HG02610 (cell line): ENCODE measurements around the gene WDR38.
"Not testable (repeated sequence)": the region's sequence is repeated elsewhere in the genome, so short reads cannot be mapped to it uniquely, and the experiment has no call there.

Experiments used
- ATAC-seq: cut with Tn5 transposase; IDR thresholded peaks from one replicate; pipeline ENCODE4 v1.9.1; 2021; ENCODE audit warnings: mild to moderate bottlenecking, moderate library complexity; ENCODE audit not compliant: unreplicated experiment

Gene WDR38

GRCh38 chr9:124831642-124832364, 21.5 kb upstream of the WDR38 start:
- ATAC-seq = no peak

DNA sequence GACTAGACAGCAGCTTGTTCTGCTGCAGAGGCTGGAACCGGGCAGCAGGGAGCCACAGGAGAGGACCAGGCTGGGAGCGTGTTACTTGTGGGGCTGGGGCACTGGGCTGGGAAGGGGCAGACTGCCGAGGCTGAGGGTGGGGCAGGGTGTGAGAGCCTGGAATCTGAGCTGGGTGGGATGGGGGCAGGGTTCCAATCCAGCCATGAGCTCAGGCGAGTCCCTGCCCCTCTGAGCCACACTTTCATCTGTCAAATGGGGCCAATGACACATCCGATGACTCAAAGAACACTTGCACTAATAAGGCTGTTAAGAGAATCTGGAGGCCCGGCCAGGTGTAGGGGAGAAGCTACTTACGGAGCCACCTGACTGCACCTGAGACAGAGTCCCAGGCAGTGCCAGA, 18.7 kb upstream of the WDR38 start:
- ATAC-seq = no peak

GRCh38 chr9:124835026-124835557, 18.2 kb upstream of the WDR38 start:
- ATAC-seq = no peak

DNA sequence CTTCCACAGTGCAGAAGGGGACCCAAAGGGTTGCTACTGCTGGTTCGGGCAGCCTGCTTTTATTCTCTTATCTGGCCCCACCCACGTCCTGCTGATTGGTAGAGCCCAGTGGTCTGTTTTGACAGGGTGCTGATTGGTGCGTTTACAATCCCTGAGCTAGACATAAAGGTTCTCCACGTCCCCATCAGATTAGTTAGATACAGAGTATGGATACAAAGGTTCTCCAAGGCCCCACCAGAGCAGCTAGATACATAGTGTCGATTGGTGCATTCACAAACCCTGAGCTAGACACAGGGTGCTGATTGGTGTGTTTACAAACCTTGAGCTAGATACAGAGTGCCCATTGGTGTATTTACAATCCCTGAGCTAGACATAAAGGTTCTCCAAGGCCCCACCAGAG, 15.1 kb upstream of the WDR38 start:
- not testable (repeated sequence) for ATAC-seq

GRCh38 chr9:124838567-124839275, 14.5 kb upstream of the WDR38 start:
- not testable (repeated sequence) for ATAC-seq

- no peak for ATAC-seq
Measured at GRCh38 chr9:124839612-124840299, 13.5 kb upstream of the WDR38 start.

DNA sequence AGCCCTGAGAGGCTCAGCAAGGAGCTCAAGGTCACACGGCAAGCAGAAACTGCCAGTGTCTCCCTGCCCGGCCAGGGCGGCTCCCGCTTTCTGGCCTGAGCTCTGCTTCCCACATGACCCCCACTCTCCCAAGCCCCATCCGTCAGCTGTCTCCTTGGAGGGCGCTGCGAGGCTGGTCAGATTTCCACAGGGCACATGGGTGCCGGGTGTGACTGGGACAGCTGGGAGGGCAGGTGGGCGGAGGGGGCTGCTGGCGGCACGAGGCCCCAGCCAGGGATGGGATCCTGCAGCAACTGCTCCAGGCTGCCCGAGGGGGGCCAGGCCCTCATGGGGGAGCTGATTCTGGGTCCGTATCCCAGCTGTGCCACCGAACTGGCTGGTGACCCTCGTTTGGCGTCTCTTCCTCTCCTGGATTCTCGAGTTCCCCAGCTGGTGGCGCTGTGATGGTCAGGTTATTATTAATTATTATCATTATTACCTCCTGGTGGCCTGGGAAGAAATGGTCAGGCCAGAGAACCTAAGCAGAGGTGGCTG, 12.9 kb upstream of the WDR38 start:
- no peak for ATAC-seq

DNA sequence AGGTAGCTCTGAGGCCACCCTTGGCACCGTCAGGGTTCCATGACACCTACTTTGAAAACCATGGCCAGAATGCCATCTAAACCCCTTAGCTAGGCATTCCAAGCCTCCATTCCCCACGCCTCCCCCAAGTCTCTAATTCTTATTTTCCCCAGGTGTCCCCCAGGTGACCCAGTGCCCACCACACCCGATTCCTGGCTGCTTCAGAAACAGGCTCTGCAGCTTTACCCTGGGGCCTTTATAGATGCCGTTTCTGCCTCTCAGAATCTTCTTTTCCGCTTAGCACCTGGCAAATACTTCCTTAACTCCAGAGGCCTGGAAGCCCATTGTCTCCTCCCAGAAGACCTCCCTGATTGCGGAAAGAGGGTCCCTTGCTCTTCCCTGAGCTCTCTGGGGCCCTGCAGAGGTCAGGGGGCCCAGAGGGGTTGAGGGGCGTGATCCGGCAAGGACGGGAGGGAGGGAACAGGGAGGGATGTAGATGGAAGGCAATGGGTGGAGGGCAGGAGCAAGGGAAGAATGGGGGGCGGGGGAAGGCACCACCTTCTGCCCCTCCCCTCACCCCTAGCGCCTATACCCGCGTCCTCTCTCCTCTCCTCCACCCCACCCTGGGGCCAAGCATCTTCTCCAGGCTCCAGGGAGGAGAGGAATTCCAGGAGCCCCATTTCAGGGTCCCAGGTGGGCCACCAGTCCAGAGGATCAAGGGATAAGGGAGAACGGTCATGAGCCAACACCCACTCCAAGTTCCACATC, 12.0 kb upstream of the WDR38 start:
- no peak for ATAC-seq

GRCh38 chr9:124843456-124844034, 9.7 kb upstream of the WDR38 start:
- ATAC-seq = no peak

DNA sequence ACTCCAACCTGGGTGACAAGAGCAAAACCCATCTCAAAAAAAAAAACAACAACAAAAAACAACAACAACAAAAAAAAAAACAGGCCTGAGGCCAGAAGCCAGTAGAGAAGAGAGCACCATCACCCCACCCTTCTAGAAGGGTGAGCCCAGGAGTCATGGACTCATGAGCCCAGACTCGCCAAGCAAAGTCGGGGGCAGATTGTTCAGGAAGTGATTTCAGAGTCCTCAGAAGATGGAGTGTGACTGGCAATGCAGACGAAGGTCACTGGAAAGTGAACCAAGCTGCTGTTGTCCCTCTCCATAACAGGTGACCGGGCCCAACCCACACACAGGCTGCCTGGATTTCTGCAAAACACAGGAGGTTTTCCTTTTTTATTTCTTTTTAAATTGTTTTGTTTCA, 9.0 kb upstream of the WDR38 start:
- ATAC-seq = no peak

DNA sequence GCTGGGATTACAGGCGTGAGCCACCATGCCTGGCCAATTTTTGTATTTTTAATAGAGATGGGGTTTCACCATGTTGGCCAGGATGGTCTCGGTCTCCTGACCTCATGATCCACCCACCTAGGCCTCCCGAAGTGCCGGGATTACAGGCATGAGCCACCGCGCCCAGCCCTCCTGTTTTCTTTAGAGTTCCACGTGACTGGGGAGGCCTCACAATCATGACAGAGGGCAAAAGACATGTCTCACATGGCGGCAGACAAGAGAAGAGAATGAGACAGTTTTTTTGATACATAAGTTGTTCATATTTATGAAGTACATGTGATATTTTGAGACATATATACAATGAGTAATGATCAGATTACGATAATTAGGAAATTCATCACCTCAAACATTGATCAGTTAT, 6.8 kb upstream of the WDR38 start:
- ATAC-seq = not testable (repeated sequence)

DNA sequence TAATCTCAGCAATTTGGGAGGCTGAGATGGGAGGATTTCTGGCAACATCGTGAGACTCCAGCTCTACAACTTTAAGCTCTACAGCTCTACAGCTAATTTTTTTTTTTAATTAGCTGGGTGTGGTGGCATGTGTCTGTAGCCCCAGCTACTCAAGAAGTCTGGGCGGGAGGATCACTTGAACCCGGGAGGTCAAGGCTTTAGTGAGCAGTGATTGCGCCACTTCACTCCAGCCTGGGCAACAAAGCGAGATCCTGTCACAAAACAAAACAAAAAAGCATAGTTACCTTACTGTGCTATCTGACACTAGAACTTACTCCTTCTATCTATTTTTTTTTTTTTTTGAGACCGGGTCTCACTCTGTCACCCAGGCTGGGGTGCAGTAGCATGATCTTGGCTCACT, 6.3 kb upstream of the WDR38 start:
- no peak for ATAC-seq

DNA sequence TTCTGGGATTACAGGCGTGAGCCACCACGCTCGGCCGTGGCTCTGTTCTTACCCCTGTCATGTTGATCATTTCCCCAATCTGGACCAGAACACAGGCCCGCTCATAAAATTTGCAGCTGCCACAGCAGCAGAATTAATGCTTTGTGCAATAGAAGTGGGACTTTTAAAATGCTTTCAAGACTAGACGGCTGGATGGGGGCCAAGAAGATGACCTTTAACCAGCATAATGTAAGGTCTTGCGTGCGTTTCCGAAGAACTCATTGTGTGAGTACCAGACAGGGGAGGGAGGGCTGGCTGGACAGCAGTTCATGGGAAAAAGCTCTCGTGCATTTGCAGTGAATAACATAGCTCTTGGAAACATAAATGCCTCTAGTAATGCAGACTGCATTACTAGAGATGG, 3.5 kb upstream of the WDR38 start:
- ATAC-seq = no peak

GRCh38 chr9:124852121-124852828, 985 bp upstream of the WDR38 start:
- ATAC-seq = no peak

DNA sequence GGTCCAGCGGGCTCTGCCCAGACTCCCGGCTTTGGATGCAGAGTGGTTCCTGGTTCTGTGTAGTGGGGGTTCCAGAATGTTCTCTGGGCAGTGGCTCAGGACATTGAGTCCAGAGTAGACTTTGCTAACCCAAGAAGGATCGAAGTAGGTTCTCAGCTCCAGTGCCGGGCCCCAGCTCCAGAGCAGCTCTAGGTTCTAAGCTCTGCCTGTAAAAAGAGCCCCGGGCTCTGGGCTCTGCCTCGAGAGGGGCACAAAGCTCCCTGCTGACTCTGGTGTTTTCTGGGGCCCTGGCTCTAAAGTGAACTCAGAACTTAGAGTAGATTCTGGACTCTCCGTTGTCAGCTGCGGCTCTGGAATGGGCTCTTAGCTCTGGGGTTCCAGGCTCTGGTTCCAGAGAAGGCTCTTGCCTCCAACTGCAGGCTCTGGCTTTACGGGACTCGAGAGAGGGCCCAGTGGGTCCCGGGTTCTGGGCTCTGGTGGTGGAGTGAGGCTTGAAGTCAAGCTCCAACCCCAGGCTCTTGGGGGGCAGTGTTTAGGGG, 414 bp downstream of the WDR38 start:
- ATAC-seq = no peak

GRCh38 chr9:124854161-124854560, 901 bp downstream of the WDR38 start:
- no peak for ATAC-seq

DNA sequence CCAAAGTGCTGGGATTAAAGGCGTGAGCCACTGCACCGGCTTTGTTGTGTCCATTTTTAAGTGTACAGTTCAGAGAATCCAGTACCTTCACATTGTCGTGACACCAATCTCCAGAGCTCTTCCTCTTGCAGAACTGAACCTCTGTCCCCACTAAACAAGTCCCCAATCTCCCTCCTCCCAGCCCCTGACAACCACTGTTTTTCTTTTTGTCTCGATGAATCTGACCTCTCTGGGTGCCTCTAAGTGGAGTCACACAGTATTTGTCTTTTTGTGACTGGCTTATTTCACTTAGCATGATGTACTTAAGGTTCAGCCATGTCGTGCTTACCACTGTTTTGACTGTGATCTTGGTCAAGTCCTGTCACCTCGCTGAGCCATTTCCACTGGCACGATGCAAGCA, 1.6 kb downstream of the WDR38 start:
- ATAC-seq = no peak

- no peak for ATAC-seq
Measured at GRCh38 chr9:124855566-124855943, 2.3 kb downstream of the WDR38 start.

- no peak for ATAC-seq
Measured at GRCh38 chr9:124855944-124856765, 2.9 kb downstream of the WDR38 start.
